IPS-11a (cell line): ENCODE data around the gene CCT3.
A peak's percentile ranks its signal among the peaks of the same experiment; 100 is the strongest.
"Not testable (repeated sequence)": the region's sequence is repeated elsewhere in the genome, so short reads cannot be mapped to it uniquely, and the experiment has no call there.

Source experiments
- H3K4me3 ChIP-seq: one replicate; pipeline ENCODE4 v1.5.1; 2013; ENCODE audit warnings: low read depth, low read length, control low read depth

Gene CCT3

DNA sequence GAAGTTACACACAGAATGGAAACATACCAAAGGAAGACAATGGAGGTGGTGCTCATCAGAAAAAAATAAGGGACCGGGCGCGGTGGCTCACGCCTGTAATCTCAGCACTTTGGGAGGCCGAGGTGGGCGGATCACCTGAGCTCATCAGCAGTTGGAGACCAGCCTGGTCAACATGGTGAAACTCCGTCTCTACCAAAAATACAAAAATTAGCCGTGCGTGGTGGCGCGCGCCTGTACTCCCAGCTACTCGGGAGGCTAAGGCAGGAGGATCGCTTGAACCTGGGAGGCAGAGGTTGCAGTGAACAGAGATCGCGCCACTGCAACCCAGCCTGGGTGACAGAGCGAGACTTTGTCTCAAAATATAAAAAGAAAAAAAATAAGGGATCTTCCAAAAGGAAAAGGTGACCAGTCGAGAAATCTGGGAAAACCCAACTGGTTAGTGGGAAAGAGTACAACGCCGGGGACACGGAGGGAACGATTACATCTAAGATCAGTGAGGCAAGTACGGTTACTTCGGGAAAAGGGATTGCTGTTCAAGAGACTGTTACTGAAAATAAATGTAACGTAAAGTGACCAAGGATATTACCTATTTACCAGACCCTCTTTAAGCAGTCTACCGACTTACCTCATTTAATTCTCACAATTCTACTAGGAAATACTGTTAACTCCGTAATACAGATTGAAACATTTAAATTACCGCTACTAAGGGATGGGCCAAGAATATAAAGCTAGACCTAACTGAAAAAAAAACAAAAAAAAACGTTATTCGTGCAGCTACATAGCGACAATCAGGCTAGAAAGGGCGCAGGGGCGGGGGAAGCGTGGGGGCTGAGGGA lies 822 bp downstream of the CCT3 start:
- H3K4me3 ChIP-seq, result peak overlapping the region; percentile 96

DNA sequence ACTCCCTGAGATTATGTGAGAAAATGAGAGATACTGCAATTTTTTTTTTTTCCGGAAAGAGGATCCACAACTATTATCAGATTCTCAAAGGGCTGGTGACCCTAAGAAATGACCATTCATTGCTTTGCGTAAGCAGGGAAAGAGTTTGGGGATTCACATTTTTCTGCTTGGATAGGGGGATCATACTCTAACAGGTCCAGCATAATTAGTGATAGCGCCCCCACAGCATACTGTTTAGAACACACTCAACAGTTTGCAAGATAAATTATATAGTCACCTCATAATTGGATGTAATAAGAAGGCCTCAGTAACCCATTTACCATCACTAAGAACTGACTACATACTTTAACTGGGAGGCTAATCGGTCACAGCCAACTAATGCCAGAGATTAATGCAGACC lies 1.9 kb downstream of the CCT3 start:
- peak overlapping the region; percentile 96 for H3K4me3 ChIP-seq

DNA sequence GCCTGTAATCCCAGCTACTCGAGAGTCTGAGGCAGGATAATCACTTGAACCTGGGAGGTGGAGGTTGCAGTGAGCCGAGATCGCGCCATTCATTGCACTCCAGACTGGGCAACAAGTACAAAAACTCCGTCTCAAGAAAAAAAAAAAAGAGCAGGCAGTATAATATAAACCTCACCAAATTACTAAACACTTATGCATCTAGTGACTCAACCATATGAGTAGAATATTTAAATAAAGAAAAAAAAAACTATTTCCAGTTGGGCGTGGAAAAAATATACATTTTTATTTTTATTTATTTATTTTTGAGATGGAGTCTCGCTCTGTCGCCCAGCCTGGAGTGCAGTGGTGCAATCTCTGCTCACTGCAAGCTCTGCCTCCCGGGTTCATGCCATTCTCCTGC lies 14.9 kb downstream of the CCT3 start:
- H3K4me3 ChIP-seq, result not testable (repeated sequence)

DNA sequence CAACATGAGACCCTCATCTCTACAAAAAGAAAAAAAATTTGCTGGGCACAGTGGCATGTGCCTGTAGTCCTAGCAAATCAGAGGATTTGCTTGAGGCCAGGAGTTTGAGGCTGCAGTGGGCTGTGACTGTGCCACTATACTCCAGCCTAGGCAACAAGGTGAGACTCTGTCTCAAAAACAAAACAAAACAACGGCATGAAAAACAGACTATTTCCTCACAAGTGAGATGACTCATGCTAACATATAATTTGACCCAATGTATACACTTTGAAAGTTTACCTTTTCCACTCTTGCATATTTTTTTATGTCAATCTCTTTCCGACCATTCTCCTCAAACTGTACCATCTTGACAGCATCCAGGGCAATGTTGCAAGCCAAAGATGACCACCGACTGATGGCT lies 17.5 kb downstream of the CCT3 start:
- H3K4me3 ChIP-seq, result no peak overlapping the region

- no peak overlapping the region for H3K4me3 ChIP-seq
These were observed 18.4 kb downstream of the CCT3 start for GRCh38 chr1:156319664-156320063.

- H3K4me3 ChIP-seq, result no peak overlapping the region
These were observed 21.2 kb downstream of the CCT3 start for GRCh38 chr1:156316909-156317308.

DNA sequence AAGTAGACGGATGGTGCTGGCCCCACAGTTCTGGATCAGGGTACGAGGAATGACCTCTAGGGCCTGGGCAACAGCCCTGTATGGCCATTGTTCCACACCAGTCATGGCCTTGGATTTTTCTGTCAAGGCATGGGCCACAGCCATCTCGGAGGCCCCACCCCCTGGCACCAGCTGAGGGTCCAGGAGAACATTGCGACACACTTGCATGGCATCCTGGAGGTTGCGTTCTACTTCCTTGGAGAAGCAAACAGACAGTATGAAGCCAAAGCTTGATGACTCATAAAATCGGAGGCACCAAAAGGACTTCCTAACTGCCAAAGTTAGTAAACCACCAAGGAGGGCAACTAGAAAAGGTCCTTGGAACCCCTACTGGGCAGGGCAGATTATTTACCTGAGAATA lies 27.1 kb downstream of the CCT3 start:
- H3K4me3 ChIP-seq, result no peak overlapping the region

DNA sequence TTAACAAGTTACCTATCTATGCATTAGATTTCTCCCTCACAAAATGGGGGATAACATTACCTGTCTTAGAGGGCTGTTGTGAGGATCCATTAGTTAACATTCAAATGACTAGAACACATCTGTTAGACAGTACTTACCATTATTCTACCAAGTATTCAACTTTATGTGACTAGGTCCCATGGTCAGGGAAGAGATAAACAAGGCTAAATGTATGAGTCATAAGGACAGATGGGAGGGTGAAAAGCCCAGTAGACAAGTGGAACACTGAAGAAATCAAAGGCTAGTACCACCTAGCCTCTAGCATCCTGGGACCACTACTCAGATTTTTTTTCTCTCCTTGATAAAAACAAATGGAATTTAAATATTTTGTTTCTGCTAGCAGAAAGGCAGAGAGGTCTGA lies 30.0 kb downstream of the CCT3 start:
- no peak overlapping the region for H3K4me3 ChIP-seq

- H3K4me3 ChIP-seq, result no peak overlapping the region
These were observed 32.9 kb downstream of the CCT3 start for GRCh38 chr1:156305215-156305614.

- H3K4me3 ChIP-seq, result no peak overlapping the region
These were observed 34.9 kb downstream of the CCT3 start for GRCh38 chr1:156303241-156303640.

DNA sequence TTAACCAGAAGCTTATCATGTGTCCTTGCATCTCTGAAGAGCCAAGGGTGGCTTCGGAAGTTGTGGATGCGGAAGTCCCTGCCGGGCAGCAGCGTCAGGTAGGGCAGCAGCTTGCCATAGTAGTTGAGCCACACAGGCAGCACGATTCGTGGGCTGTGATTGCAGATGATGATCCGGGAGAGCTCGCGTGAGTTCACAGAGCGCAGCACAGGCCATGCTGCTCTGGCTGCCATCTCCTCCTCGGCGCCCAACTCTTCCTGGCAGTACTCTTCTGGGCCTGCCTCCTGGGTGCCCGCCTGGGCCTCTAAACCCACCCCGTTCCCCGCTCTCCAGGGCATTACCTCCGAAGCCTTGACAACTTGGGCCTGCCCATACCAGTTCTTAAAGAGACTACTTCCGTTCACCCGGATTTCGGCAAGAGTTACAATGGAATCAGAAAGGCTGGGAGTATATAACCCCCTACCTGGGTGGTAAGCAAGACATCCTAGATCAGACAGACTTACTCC lies 39.2 kb downstream of the CCT3 start, which contains the start of gene VHLL:
Gene VHLL (minus strand): TSS at position 456 of the 506 bp plus-strand sequence. CDS start 118 bp downstream, at position 338.
- H3K4me3 ChIP-seq, result no peak within 1 kb of the TSS

DNA sequence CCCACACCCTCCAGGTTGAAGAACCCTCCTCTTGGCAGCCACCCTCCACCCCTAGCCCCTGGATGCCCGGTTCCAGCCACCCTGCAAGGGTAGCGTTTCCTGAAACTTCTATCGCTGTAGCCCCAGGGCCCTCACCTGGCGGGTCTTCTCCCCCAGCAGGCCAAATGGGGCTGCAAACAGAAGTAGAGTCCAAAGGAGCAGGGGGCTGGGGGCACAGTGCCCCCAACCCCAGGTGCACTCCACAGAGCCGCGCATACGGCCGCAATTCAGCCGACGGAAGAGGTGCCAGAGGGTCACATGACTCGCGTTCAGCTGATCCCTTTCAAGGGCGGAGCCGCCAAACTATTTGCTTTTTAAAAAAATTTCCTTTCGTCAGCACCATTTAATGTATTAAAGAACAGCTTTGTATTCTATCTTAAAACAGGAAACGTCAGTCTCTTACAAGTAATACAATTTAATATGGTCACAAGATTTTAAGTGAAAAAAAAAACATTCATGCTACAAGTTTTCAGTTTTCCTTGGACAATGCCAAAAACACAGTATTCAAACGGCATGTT lies 42.6 kb downstream of the CCT3 start, which contains the start of gene GLMP:
Gene GLMP (minus strand): TSS at position 289 of the 557 bp plus-strand sequence. CDS start 34 bp downstream, at position 255.
- H3K4me3 ChIP-seq, result peak within 1 kb of the TSS; percentile 56

GRCh38 chr1:156293895-156294294 lies 44.2 kb downstream of the CCT3 start:
- no peak overlapping the region for H3K4me3 ChIP-seq

DNA sequence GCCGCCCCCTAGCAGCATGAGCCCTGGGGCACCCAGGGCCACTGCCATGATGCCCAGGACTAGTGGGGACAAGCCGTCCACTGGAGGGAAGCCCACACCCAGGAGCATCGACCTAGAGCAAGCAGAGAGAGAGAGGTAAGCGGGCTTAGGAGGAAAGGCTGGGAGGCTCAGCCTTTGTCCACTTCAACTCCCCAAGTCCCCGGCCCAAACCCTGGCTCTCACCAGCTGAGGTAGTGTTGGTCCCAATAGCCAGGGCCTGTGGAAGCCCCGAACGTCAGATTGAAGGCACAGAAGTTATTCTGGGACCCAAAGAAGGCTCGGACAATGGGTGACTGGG lies 45.0 kb downstream of the CCT3 start:
- H3K4me3 ChIP-seq, result no peak overlapping the region

- peak overlapping the region; percentile 24 for H3K4me3 ChIP-seq
These were observed 46.6 kb downstream of the CCT3 start for GRCh38 chr1:156291226-156292061.

GRCh38 chr1:156289857-156290256 lies 48.2 kb downstream of the CCT3 start:
- H3K4me3 ChIP-seq, result no peak overlapping the region

GRCh38 chr1:156286061-156286460 lies 52.0 kb downstream of the CCT3 start:
- no peak overlapping the region for H3K4me3 ChIP-seq

- H3K4me3 ChIP-seq, result no peak overlapping the region
These were observed 52.7 kb downstream of the CCT3 start for GRCh38 chr1:156285437-156285836.

- no peak overlapping the region for H3K4me3 ChIP-seq
These were observed 53.3 kb downstream of the CCT3 start for GRCh38 chr1:156284757-156285156.

- H3K4me3 ChIP-seq, result peak within 1 kb of the TSS; percentile 88
These were observed 54.0 kb downstream of the CCT3 start, which contains the start of gene TMEM79 for GRCh38 chr1:156284112-156284511. TMEM79 (plus strand) TSS chr1:156284325; CDS start chr1:156285227, 902 bp downstream.

- peak overlapping the region; percentile 88 for H3K4me3 ChIP-seq
These were observed 54.6 kb downstream of the CCT3 start for GRCh38 chr1:156283521-156283920.
